Smooth muscle cell (in vitro differentiated cells): Measurements from ENCODE around the gene MRPL34. TPM values are rescaled to one million over a fixed set of nuclear protein-coding genes. Genes with fewer than 3 reads are reported as not detected.

ENCODE experiments used
- DNase-seq: peaks from one replicate; lab custom pipeline; 2025; ENCODE audit not compliant: unreplicated experiment; lab: John Stamatoyannopoulos, UW
- H2AFZ ChIP-seq: fragments of 200-600 bp; sonication (generic); 2 replicates; pipeline ENCODE4 v1.6.0; 2016; ENCODE audit warnings: antibody characterized with exemption, low read depth, mild to moderate bottlenecking
- H3F3A ChIP-seq: fragments of 200-600 bp; sonication (generic); 2 replicates; pipeline ENCODE4 v1.6.0; 2017; ENCODE audit warnings: antibody characterized with exemption, low read depth
- H3K27ac ChIP-seq: fragments of 200-600 bp; sonication (generic); 2 replicates; pipeline ENCODE4 v1.5.1; 2016; ENCODE audit warnings: low read depth, mild to moderate bottlenecking
- H3K27me3 ChIP-seq: fragments of 200-600 bp; sonication (generic); 2 replicates; pipeline ENCODE4 v1.6.1; 2016; ENCODE audit warnings: low read depth, mild to moderate bottlenecking
- H3K36me3 ChIP-seq: fragments of 200-600 bp; sonication (generic); 2 replicates; pipeline ENCODE4 v1.5.1; 2016; ENCODE audit warnings: low read depth
- H3K4me1 ChIP-seq: fragments of 200-600 bp; sonication (generic); 2 replicates; pipeline ENCODE4 v1.5.1; 2016; ENCODE audit warnings: low read depth
- H3K4me2 ChIP-seq: fragments of 200-600 bp; sonication (generic); 2 replicates; pipeline ENCODE4 v1.6.0; 2016; ENCODE audit warnings: mild to moderate bottlenecking
- H3K4me3 ChIP-seq: fragments of 200-600 bp; sonication (generic); 2 replicates; pipeline ENCODE4 v1.5.1; 2016; ENCODE audit warnings: mild to moderate bottlenecking
- H3K79me2 ChIP-seq: fragments of 200-600 bp; sonication (generic); 2 replicates; pipeline ENCODE4 v1.6.0; 2016; ENCODE audit warnings: low read depth, mild to moderate bottlenecking
- H3K9ac ChIP-seq: fragments of 200-600 bp; sonication (generic); 2 replicates; pipeline ENCODE4 v1.6.0; 2016; ENCODE audit warnings: low read depth
- H3K9me3 ChIP-seq: fragments of 200-600 bp; sonication (generic); replicated peaks from 2 replicates; pipeline ENCODE4 v1.5.1; 2016; ENCODE audit warnings: low read depth
- H4K20me1 ChIP-seq: fragments of 200-600 bp; sonication (generic); 2 replicates; pipeline ENCODE4 v1.6.0; 2016; ENCODE audit warnings: low read depth
- WGBS: methylation state at CpG from one replicate; pipeline ENCODE4 v1.1.7; 2016; ENCODE audit warnings: low lambda C conversion rate; 5-methylcytosine and 5-hydroxymethylcytosine counted together
- polyA plus RNA-seq: library from polyadenylated mRNA; unstranded; fragments of >200 nt; fragmentation: Nextera tagmentation; extraction: Ambion mirVana; gene quantifications from 2 replicates; pipeline ENCODE4 v1.2.1, GENCODE V29; 2016
- total RNA-seq: library from RNA; depleted of rRNA; stranded (reverse); fragments of >200 nt; gene quantifications from 2 replicates; pipeline ENCODE4 v1.2.3, GENCODE V29; 2014
- TF ChIP-seq, protein P1 (sequence below): fragments of 200-600 bp; sonication (generic); IDR thresholded peaks from 2 replicates; pipeline ENCODE4 v1.5.1; 2017; ENCODE audit warnings: borderline replicate concordance, mild to moderate bottlenecking, antibody characterized with exemption; ENCODE audit not compliant: insufficient read depth, poor library complexity, severe bottlenecking

MRPL34 gene
- total and polyA plus RNA-seq, 2 experiments from 2014 or later, result 67.2 to 78.6 TPM

DNA sequence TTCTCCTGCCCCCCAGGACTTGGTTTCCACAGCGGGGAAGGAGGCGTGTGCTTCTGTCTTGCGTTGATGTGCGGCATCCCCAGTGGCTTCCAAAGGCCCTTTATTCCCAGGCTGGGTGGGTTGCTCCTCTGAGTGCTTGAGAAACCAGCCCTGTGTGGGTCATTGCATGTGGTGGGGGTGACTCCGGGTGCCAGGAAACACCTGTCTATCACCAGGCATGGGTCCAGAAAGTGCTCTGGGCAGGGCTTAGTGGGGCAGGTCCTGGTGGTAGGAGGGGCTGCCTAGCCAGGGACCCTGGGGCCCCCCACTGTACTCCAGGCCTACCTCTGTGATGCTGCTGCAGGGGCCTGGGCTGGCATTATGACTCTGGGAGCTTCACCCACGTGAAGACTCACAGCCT lies 13.3 kb downstream of the MRPL34 start:
- no peak for DNase-seq
- Histone ChIP-seq H3K36me3 (no peaks in the 10 kb centered on the region), H4K20me1 (peaks cover 17% of the 10 kb centered on the region), H3K27ac (no peak overlapping the region), H3K4me3 (no peak overlapping the region), H3K9me3 (no peaks in the 10 kb centered on the region), H3K79me2 (no peaks in the 10 kb centered on the region), H3K4me1 (no peaks in the 10 kb centered on the region), H3K9ac (no peak overlapping the region), H3K27me3 (no peaks in the 10 kb centered on the region), H3K4me2 (no peak overlapping the region), H2AFZ (no peak overlapping the region), H3F3A (peaks cover 4% of the 10 kb centered on the region)
- WGBS, result 95% methylated on average over 5 of the region's 6 CpGs
- TF ChIP-seq, protein P1, sequence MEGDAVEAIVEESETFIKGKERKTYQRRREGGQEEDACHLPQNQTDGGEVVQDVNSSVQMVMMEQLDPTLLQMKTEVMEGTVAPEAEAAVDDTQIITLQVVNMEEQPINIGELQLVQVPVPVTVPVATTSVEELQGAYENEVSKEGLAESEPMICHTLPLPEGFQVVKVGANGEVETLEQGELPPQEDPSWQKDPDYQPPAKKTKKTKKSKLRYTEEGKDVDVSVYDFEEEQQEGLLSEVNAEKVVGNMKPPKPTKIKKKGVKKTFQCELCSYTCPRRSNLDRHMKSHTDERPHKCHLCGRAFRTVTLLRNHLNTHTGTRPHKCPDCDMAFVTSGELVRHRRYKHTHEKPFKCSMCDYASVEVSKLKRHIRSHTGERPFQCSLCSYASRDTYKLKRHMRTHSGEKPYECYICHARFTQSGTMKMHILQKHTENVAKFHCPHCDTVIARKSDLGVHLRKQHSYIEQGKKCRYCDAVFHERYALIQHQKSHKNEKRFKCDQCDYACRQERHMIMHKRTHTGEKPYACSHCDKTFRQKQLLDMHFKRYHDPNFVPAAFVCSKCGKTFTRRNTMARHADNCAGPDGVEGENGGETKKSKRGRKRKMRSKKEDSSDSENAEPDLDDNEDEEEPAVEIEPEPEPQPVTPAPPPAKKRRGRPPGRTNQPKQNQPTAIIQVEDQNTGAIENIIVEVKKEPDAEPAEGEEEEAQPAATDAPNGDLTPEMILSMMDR, result no peak

DNA sequence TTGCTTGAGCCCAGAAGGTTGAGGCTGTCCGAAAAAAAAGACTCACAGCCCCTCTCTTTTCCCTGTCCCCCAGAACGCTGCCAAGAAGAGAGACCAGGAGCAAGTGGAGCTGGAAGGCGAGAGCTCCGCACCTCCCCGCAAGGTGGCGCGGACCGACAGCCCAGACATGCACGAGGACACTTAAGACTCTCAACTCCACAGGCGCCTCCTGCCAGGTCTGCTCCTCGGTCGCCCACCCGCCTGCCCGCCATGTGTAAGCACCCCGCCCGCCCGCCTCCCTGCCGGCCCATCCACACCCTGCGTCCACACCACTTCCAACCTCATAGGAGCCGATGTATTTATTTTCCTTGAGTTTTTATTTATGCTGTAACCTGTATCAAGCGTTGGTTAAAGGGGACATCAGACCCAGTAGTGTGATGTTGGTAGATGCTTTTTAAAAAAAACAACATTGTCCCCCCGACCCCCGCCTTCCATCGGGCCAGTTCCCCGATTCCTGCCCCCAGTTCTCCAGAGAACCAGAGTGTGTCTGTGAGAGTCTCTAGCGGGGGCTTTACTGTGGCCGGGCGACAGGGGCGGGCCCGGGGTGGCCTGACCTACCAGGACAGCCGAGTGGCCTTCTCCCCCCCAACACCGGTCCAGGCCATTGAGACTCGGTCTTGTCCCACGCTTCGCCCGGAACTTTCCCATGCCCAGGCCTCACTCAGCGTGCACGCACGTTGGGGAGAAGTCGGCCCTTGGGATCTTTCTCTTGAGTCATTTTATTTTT lies 14.0 kb downstream of the MRPL34 start:
- Histone ChIP-seq H3K27me3 (no peaks in the 10 kb centered on the region), H4K20me1 (peaks cover 10% of the 10 kb centered on the region), H3K9ac (no peak overlapping the region), H3K27ac (no peak overlapping the region), H3K36me3 (no peaks in the 10 kb centered on the region), H3K4me2 (no peak overlapping the region), H2AFZ (no peak overlapping the region), H3K79me2 (no peaks in the 10 kb centered on the region), H3K4me3 (no peak overlapping the region), H3K4me1 (no peaks in the 10 kb centered on the region), H3K9me3 (no peaks in the 10 kb centered on the region), H3F3A (peaks cover 4% of the 10 kb centered on the region)
- no peak for DNase-seq
- TF ChIP-seq, protein P1, result no peak
- 96% methylated on average over 34 of the region's 40 CpGs for WGBS

GRCh38 chr19:17320435-17320834 lies 14.8 kb downstream of the MRPL34 start:
- H3K27ac ChIP-seq, result no peak overlapping the region
- no peak overlapping the region for H3K9ac ChIP-seq
- WGBS, result 86% methylated on average over 11 of the region's 11 CpGs
- peaks cover 4% of the 10 kb centered on the region for H3F3A ChIP-seq
- no peaks in the 10 kb centered on the region for H3K36me3 ChIP-seq
- TF ChIP-seq, protein P1, result no peak
- no peak for DNase-seq
- no peak overlapping the region for H3K4me3 ChIP-seq
- H4K20me1 ChIP-seq, result peaks cover 10% of the 10 kb centered on the region
- no peak overlapping the region for H2AFZ ChIP-seq
- no peaks in the 10 kb centered on the region for H3K79me2 ChIP-seq
- no peaks in the 10 kb centered on the region for H3K4me1 ChIP-seq
- no peaks in the 10 kb centered on the region for H3K27me3 ChIP-seq
- no peaks in the 10 kb centered on the region for H3K9me3 ChIP-seq
- no peak overlapping the region for H3K4me2 ChIP-seq
